IMR-90 (cell line): ENCODE results near the gene TMEM53.

Experiments
- BHLHE40 ChIP-seq: fragments of 150-350 bp; IDR thresholded peaks from 2 replicates; pipeline ENCODE4 v1.6.1; 2016; ENCODE audit warnings: mild to moderate bottlenecking, low read depth, low read length
- CEBPB ChIP-seq: IDR thresholded peaks from 2 replicates; pipeline ENCODE4 v1.6.1; 2012; ENCODE audit warnings: low read depth, low read length, improper control_type of control experiment
- CTCF ChIP-seq: conservative IDR thresholded peaks from 2 replicates; pipeline ENCODE4 v1.5.1; 2012; ENCODE audit warnings: mild to moderate bottlenecking, low read depth, low read length, improper control_type of control experiment
- MAFK ChIP-seq: IDR thresholded peaks from 2 replicates; pipeline ENCODE4 v1.6.1; 2012; ENCODE audit warnings: low read depth, low read length, improper control_type of control experiment
- POLR2A ChIP-seq: IDR thresholded peaks from 2 replicates; pipeline ENCODE4 v1.6.1; 2012; ENCODE audit warnings: mild to moderate bottlenecking, low read depth, low read length
- RAD21 ChIP-seq: IDR thresholded peaks from 2 replicates; pipeline ENCODE4 v1.6.1; 2012; ENCODE audit warnings: low read length, improper control_type of control experiment
- RFX5 ChIP-seq: IDR thresholded peaks from 2 replicates; pipeline ENCODE4 v1.8.0; 2012; ENCODE audit warnings: low read depth, mild to moderate bottlenecking, low read length, moderate library complexity
- SMC3 ChIP-seq: fragments of 150-350 bp; IDR thresholded peaks from 2 replicates; pipeline ENCODE4 v1.6.1; 2016; ENCODE audit warnings: low read depth, mild to moderate bottlenecking, antibody characterized with exemption, low read length, moderate library complexity
- USF2 ChIP-seq: fragments of 150-350 bp; IDR thresholded peaks from 2 replicates; pipeline ENCODE4 v1.6.1; 2017; ENCODE audit warnings: mild to moderate bottlenecking, antibody characterized with exemption, low read length, low read depth

GRCh38 chr1:44721485-44722361 lies 47.4 kb upstream of the TMEM53 start:
- TF ChIP-seq CTCF, result no peak
- no peak for TF ChIP-seq MAFK
- TF ChIP-seq POLR2A, result peak; percentile 99
- TF ChIP-seq SMC3, result no peak
- no peak for TF ChIP-seq USF2
- no peak for TF ChIP-seq CEBPB
- TF ChIP-seq RAD21, result no peak
- TF ChIP-seq RFX5, result no peak
- TF ChIP-seq BHLHE40, result no peak
